ENCODE results near the gene WNT4. TPM values are rescaled to one million over a fixed set of nuclear protein-coding genes. Genes with fewer than 3 reads are reported as not detected.

Gene WNT4
- total and polyA plus RNA-seq, 3 experiments from 2014 or later: 0.08 TPM; not detected in 2

DNA sequence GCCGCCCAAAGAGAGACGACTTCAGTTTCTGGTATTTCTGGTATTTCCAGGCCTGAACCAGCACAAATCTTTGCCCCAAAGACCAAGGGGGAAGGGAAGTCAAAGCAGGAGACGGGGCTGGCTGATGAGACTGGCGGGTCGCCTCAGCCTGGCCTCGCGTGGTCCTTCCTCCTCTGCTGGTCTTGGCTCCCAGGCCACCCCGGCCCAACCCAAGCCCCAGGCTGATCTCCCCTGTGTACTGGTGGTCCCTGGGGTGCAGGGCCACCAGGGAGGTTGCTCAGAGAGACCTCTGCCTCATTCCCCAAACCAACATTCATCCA, 19.9 kb downstream of the WNT4 start:
- ChIA-PET CTCF (no interaction called here), POLR2A (no interaction called here)
- Mint-ChIP-seq H3K9me3 (no peaks in the 10 kb centered on the region), H3K4me1 (peaks cover 3 to 8% (median 3%) of the 10 kb centered on the region in 3 donors), H3K27me3 (no peaks in the 10 kb centered on the region), H3K27ac (no peak overlapping the region), H3K36me3 (peaks cover 0 to 26% (median 7%) of the 10 kb centered on the region in 3 donors), H3K4me3 (no peak overlapping the region)
- no peaks in the 10 kb centered on the region for H3K27me3 ChIP-seq (ENCODE audit: insufficient read depth, low read length, poor library complexity, severe bottlenecking)
- H3K9me3 ChIP-seq (ENCODE audit: low read length): no peaks in the 10 kb centered on the region
- no peak overlapping the region for H3K4me3 ChIP-seq (ENCODE audit: low read length)
- no peaks in the 10 kb centered on the region for H3K4me1 ChIP-seq (ENCODE audit: insufficient read depth, low read length)
- DNase-seq: peak in 1 of 5 donors; percentile 35
- H3K27ac ChIP-seq (ENCODE audit: low read depth, low read length): no peak overlapping the region
- peaks cover 2% of the 10 kb centered on the region for H3K36me3 ChIP-seq (ENCODE audit: insufficient read depth, low read length)

DNA sequence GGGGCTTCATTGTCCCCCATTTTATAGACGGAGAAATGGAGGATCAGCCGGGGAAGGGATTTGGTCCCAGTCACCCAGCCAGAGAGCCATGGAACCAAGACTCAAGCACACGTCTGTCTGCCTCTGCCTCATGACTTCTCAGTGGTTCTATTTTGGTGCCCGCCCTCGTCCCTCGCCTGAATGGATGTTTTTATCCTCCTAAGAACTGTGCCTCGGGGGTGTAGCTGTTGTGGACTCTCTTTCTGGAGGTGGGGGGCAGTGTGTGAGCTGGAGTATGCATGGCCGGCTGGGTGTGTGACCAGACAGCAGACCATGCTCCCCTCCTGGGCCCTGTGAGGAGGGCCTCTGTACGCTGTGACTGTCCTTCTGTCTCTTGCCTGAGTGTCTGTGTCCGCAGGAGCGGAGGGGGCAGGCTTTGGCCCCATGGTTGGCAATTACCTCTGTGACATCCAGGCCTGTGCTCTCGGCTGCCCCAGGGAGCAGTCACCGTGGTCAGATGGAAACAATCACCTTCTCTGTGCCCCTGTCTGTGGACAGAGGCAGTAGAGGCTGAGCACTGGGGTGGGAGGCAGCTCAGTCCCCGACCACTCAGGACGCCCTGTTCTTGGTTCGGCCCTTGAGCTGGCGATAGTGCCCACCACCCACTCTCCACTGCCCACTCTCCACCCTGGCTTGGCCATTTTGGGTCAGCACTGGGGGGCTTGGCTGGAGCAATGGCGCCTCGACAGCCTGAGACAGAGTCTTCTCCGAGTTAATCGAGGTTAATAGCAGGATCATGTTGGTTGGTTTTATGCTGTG, 20.4 kb downstream of the WNT4 start:
- H3K9me3 ChIP-seq (ENCODE audit: low read length): no peaks in the 10 kb centered on the region
- H3K4me1 Mint-ChIP-seq: peaks cover 3 to 8% (median 3%) of the 10 kb centered on the region in 3 donors
- H3K27me3 Mint-ChIP-seq: no peaks in the 10 kb centered on the region
- peaks cover 7% of the 10 kb centered on the region for H3K36me3 ChIP-seq (ENCODE audit: insufficient read depth, low read length)
- peaks cover 0 to 31% (median 7%) of the 10 kb centered on the region in 3 donors for H3K36me3 Mint-ChIP-seq
- no peaks in the 10 kb centered on the region for H3K4me1 ChIP-seq (ENCODE audit: insufficient read depth, low read length)
- H3K4me3 Mint-ChIP-seq: no peak overlapping the region
- no peak overlapping the region for H3K27ac ChIP-seq (ENCODE audit: low read depth, low read length)
- peak overlapping the region in 1 of 8 donors; percentile 86 for H3K27ac Mint-ChIP-seq
- H3K4me3 ChIP-seq (ENCODE audit: low read length): no peak overlapping the region
- ChIA-PET CTCF (interaction anchor here (0.9 to 1.2 kb wide), 2 partner anchors 12 to 17 kb away, joined by 3 read pairs; no protein-coding TSS in a partner anchor), POLR2A (no interaction called here)
- H3K9me3 Mint-ChIP-seq: no peaks in the 10 kb centered on the region
- DNase-seq: peak in 1 of 5 donors; percentile 40
- H3K27me3 ChIP-seq (ENCODE audit: insufficient read depth, low read length, poor library complexity, severe bottlenecking): no peaks in the 10 kb centered on the region

DNA sequence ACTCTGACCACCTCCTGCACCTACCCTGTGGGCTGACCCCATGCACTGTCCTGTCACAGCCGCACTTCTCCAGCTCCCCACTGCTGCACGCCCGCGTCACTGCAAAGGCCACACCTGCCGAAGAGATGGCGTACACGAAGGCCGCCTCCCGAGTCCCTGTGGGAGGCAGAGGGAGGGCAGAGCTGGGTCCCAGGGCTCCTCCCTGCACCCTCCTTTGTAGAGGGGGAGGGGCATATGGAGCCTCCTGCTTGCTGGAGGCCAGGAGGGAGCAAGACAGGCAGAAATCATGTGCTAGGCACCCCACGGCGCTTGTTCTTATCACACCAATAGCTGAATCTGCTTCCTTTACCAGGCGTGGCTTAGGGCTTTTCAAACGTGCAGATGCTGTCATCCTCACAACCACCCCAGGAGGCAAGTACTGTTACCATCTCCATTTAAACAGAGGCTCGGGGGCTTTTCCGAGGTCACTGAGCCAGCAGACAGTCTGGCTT, 21.4 kb downstream of the WNT4 start:
- H3K27me3 Mint-ChIP-seq: no peaks in the 10 kb centered on the region
- Histone ChIP-seq H3K4me3 (ENCODE audit: low read length) (no peak overlapping the region), H3K36me3 (ENCODE audit: insufficient read depth, low read length) (peaks cover 7% of the 10 kb centered on the region), H3K27ac (ENCODE audit: low read depth, low read length) (no peak overlapping the region), H3K27me3 (ENCODE audit: insufficient read depth, low read length, poor library complexity, severe bottlenecking) (no peaks in the 10 kb centered on the region), H3K9me3 (ENCODE audit: low read length) (no peaks in the 10 kb centered on the region), H3K4me1 (ENCODE audit: insufficient read depth, low read length) (no peaks in the 10 kb centered on the region)
- peaks cover 0 to 38% (median 7%) of the 10 kb centered on the region in 3 donors for H3K36me3 Mint-ChIP-seq
- CTCF ChIA-PET: interaction anchor here (0.9 to 1.2 kb wide), 2 partner anchors 11 to 16 kb away, joined by 3 read pairs; no protein-coding TSS in a partner anchor
- POLR2A ChIA-PET: no interaction called here
- peak overlapping the region in 2 of 8 donors; percentile 36 to 64 for H3K27ac Mint-ChIP-seq
- DNase-seq: peak in 1 of 5 donors; percentile 43
- no peak overlapping the region for H3K4me3 Mint-ChIP-seq
- H3K9me3 Mint-ChIP-seq: no peaks in the 10 kb centered on the region
- H3K4me1 Mint-ChIP-seq: peaks cover 3 to 8% (median 5%) of the 10 kb centered on the region in 3 donors

DNA sequence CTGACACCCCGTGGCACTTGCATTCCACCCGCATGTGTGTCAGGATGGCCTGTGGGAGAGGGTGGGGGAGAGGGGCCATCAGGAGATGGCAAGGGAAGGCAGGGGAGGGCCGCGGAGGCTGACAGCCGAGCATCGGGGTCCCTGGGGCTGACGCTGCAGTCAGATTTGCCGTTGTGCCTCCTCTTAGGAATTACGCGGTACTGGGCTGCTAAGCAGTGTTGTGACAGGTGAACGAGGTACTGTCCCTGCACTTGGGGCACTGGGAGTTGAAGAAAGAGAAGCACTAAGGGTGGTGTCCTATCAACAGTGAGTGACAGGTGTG, 22.5 kb downstream of the WNT4 start:
- DNase-seq: peak in 1 of 5 donors; percentile 28
- Mint-ChIP-seq H3K27ac (peak overlapping the region in 4 of 8 donors; percentile 47 to 64 (median 58)), H3K27me3 (no peaks in the 10 kb centered on the region), H3K9me3 (no peaks in the 10 kb centered on the region), H3K36me3 (peaks cover 0 to 46% (median 9%) of the 10 kb centered on the region in 3 donors), H3K4me1 (peaks cover 9 to 15% (median 14%) of the 10 kb centered on the region in 3 donors), H3K4me3 (peak overlapping the region in 1 of 7 donors; percentile 61)
- H3K4me3 ChIP-seq (ENCODE audit: low read length): no peak overlapping the region
- ChIA-PET CTCF (no interaction called here), POLR2A (no interaction called here)
- H3K9me3 ChIP-seq (ENCODE audit: low read length): no peaks in the 10 kb centered on the region
- peaks cover 7% of the 10 kb centered on the region for H3K36me3 ChIP-seq (ENCODE audit: insufficient read depth, low read length)
- H3K27me3 ChIP-seq (ENCODE audit: insufficient read depth, low read length, poor library complexity, severe bottlenecking): no peaks in the 10 kb centered on the region
- H3K4me1 ChIP-seq (ENCODE audit: insufficient read depth, low read length): no peaks in the 10 kb centered on the region
- no peak overlapping the region for H3K27ac ChIP-seq (ENCODE audit: low read depth, low read length)

DNA sequence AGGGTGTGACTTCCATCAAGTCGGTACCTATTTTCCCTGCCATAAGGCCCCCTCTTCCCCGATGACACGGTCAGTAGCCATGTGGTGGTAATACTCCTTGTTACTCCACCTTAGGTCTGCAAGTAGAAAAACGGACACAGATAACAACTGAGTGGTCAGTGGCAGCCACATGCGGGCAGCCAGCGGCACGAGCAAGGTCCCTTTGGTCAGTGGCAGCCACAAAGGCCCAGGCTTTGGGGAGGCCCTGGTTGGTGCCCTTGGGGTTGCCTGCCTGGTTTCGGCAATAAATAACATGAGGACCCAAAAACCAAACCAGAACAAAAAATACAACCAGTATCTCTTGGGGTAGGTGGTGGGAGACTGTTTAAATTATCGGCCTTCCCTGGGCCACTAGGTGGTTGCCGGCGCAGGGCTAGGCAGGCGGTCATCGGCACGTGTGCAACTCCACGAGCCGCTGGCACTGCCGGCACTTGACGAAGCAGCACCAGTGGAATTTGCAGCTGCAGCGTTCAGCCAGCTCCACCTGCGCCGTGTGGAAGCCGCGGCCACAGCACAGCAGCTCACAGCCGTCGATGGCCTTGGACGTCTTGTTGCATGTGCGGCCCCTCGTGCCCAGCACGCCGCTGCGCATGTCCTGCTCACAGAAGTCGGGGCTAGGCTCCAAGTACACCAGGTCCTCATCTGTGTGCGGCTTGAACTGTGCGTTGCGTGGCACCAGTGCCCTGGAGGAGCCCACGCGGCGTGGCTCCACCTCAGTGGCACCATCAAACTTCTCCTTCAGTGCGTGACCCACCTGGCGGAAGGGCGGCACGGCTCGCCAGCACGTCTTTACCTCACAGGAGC, 23.1 kb downstream of the WNT4 start:
- Histone ChIP-seq H3K4me1 (ENCODE audit: insufficient read depth, low read length) (no peaks in the 10 kb centered on the region), H3K27ac (ENCODE audit: low read depth, low read length) (no peak overlapping the region), H3K36me3 (ENCODE audit: insufficient read depth, low read length) (peaks cover 12% of the 10 kb centered on the region), H3K4me3 (ENCODE audit: low read length) (no peak overlapping the region), H3K27me3 (ENCODE audit: insufficient read depth, low read length, poor library complexity, severe bottlenecking) (no peaks in the 10 kb centered on the region), H3K9me3 (ENCODE audit: low read length) (no peaks in the 10 kb centered on the region)
- POLR2A ChIA-PET: no interaction called here
- CTCF ChIA-PET: no interaction called here
- Mint-ChIP-seq H3K9me3 (no peaks in the 10 kb centered on the region), H3K27ac (peak overlapping the region in 1 of 8 donors; percentile 51), H3K36me3 (peaks cover 3 to 51% (median 11%) of the 10 kb centered on the region in 3 donors), H3K27me3 (no peaks in the 10 kb centered on the region), H3K4me3 (no peak overlapping the region), H3K4me1 (peaks cover 13 to 21% (median 20%) of the 10 kb centered on the region in 3 donors)
- peak in 1 of 5 donors; percentile 38 for DNase-seq

DNA sequence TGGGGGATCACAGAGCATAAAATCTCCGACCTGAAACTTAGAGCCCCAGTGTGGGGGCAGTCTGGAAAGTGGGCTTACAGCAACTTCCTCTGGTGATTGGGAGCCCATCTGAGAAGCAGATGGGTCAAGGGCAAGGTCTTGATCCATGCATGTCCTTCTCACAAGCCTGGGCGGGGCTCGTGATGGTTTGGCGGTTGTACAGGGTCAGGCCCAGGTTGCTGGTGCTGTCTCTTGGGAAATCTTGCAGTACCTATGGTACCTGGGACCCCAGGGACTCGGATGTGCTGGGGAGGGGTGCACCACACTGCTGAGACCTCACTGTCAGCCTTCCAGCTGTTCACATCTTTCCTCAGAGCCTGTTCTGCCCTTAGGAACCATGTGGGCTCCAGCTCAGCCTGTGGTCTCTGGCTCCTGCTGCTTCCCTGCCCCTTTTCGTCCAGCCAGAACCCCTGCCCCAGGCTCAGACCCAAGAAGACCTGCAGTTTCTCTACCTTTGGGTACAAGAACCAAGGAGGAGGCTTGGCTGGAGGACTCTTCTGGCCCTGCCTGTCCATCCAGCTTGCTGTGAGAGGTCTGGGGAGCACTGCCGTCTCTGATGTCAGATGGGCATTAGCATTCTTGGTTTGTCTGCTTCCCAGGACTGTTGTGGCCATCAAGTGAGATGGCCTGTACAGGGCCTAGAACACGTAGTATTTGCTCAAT, 24.5 kb downstream of the WNT4 start:
- POLR2A ChIA-PET: no interaction called here

DNA sequence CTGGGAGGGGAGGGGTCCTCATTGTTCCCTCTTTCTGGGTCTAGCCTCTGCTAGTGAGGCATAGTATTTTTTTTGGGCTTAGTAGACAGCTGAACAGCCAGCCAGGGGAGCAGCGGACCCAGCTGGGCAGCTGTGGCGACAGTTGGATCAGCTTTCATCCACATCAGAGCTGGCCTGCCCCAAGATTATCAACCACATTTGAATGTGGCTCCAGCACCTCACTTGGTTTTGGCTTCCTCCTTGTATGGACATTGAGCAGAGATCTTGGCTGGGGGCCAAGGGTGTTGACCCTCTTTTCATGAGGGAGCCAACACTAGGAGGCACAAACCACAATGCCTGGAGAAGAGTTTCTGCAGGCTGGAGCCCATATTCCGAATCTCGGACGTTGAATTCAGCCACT, 25.0 kb downstream of the WNT4 start:
- peaks cover 17 to 28% (median 28%) of the 10 kb centered on the region in 3 donors for H3K4me1 Mint-ChIP-seq
- DNase-seq: peak in 1 of 5 donors; percentile 42

More for the DNA sequence above, 24.5 kb downstream of the WNT4 start:
- H3K27me3 ChIP-seq (ENCODE audit: insufficient read depth, low read length, poor library complexity, severe bottlenecking): no peaks in the 10 kb centered on the region
- Mint-ChIP-seq H3K4me1 (peaks cover 14 to 22% (median 22%) of the 10 kb centered on the region in 3 donors), H3K27me3 (no peaks in the 10 kb centered on the region), H3K36me3 (peaks cover 4 to 59% (median 11%) of the 10 kb centered on the region in 3 donors), H3K27ac (peak overlapping the region in 6 of 8 donors; percentile 35 to 89 (median 68)), H3K4me3 (peak overlapping the region in 1 of 7 donors; percentile 18), H3K9me3 (no peaks in the 10 kb centered on the region)
- CTCF ChIA-PET: interaction anchor here (1.4 kb wide), 1 partner anchor 13 kb away, joined by 5 read pairs; no protein-coding TSS in a partner anchor
- H3K4me3 ChIP-seq (ENCODE audit: low read length): no peak overlapping the region
- no peaks in the 10 kb centered on the region for H3K4me1 ChIP-seq (ENCODE audit: insufficient read depth, low read length)
- H3K9me3 ChIP-seq (ENCODE audit: low read length): no peaks in the 10 kb centered on the region
- DNase-seq: peak in 1 of 5 donors; percentile 16
- H3K36me3 ChIP-seq (ENCODE audit: insufficient read depth, low read length): peaks cover 20% of the 10 kb centered on the region
- no peak overlapping the region for H3K27ac ChIP-seq (ENCODE audit: low read depth, low read length)

More for the DNA sequence above, 25.0 kb downstream of the WNT4 start:
- Histone ChIP-seq H3K9me3 (ENCODE audit: low read length) (no peaks in the 10 kb centered on the region), H3K27ac (ENCODE audit: low read depth, low read length) (no peak overlapping the region), H3K36me3 (ENCODE audit: insufficient read depth, low read length) (peaks cover 23% of the 10 kb centered on the region), H3K4me3 (ENCODE audit: low read length) (no peak overlapping the region), H3K27me3 (ENCODE audit: insufficient read depth, low read length, poor library complexity, severe bottlenecking) (no peaks in the 10 kb centered on the region), H3K4me1 (ENCODE audit: insufficient read depth, low read length) (no peaks in the 10 kb centered on the region)
- no peaks in the 10 kb centered on the region for H3K27me3 Mint-ChIP-seq
- ChIA-PET CTCF (interaction anchor here (1.4 kb wide), 1 partner anchor 12 kb away, joined by 5 read pairs; no protein-coding TSS in a partner anchor), POLR2A (no interaction called here)
- peaks cover 4 to 65% (median 15%) of the 10 kb centered on the region in 3 donors for H3K36me3 Mint-ChIP-seq
- H3K9me3 Mint-ChIP-seq: no peaks in the 10 kb centered on the region
- no peak overlapping the region for H3K4me3 Mint-ChIP-seq
- peak overlapping the region in 1 of 8 donors; percentile 63 for H3K27ac Mint-ChIP-seq
